ENCODE measurements around the gene ETF1.
"Not testable (repeated sequence)": the region's sequence is repeated elsewhere in the genome, so short reads cannot be mapped to it uniquely, and the experiment has no call there.

The ETF1 gene

DNA sequence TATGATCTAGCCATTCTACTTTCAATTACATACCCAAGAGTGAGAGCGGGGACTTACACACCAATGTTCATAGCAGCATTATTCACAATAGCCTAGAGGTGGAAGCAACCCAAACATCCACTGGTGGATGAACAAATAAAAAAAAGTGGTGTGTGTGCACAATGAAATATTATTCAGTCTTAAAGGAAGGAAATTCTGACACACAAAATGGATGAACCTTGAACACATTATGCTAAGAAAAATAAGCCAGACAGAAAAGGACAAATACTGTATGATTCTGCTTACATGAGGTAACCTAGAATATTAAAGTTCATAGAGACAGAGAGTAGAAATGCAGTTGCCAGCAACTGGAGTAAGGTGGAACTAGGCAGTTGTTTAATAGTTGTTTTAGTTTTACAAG is 22.1 kb downstream of the ETF1 start:
- DNase-seq (ENCODE audit: low read depth) = no peak
- TF ChIP-seq, protein P1, sequence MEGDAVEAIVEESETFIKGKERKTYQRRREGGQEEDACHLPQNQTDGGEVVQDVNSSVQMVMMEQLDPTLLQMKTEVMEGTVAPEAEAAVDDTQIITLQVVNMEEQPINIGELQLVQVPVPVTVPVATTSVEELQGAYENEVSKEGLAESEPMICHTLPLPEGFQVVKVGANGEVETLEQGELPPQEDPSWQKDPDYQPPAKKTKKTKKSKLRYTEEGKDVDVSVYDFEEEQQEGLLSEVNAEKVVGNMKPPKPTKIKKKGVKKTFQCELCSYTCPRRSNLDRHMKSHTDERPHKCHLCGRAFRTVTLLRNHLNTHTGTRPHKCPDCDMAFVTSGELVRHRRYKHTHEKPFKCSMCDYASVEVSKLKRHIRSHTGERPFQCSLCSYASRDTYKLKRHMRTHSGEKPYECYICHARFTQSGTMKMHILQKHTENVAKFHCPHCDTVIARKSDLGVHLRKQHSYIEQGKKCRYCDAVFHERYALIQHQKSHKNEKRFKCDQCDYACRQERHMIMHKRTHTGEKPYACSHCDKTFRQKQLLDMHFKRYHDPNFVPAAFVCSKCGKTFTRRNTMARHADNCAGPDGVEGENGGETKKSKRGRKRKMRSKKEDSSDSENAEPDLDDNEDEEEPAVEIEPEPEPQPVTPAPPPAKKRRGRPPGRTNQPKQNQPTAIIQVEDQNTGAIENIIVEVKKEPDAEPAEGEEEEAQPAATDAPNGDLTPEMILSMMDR (IDR thresholded peaks at IDR 0.05; ENCODE audit: low read length, missing control alignments) = no peak
- no peak overlapping the region for H3K4me3 ChIP-seq (replicated peaks; ENCODE audit: low read depth, low read length)

DNA sequence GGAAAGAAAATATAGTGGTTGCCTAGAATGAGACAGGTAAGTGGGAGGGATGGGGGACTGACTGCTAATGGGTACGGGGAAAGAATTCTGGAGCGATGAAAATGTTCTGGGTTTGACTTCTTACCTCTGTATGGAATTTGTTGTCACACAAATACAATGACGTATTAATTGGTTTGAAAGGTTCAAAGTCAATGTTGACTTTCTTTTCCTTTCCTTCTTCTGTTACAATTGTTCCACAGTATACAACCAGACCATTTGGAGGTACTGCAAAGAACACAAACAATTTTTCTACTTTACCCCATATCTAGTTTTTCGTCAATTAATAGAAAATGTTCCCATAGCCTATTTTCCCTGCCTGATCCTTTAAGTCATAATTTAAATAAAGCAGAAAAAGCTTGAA is 25.6 kb downstream of the ETF1 start:
- TF ChIP-seq, protein P1 (IDR thresholded peaks at IDR 0.05; ENCODE audit: low read length, missing control alignments) = no peak
- H3K4me3 ChIP-seq (replicated peaks; ENCODE audit: low read depth, low read length) = no peak overlapping the region
- DNase-seq (ENCODE audit: low read depth) = no peak

DNA sequence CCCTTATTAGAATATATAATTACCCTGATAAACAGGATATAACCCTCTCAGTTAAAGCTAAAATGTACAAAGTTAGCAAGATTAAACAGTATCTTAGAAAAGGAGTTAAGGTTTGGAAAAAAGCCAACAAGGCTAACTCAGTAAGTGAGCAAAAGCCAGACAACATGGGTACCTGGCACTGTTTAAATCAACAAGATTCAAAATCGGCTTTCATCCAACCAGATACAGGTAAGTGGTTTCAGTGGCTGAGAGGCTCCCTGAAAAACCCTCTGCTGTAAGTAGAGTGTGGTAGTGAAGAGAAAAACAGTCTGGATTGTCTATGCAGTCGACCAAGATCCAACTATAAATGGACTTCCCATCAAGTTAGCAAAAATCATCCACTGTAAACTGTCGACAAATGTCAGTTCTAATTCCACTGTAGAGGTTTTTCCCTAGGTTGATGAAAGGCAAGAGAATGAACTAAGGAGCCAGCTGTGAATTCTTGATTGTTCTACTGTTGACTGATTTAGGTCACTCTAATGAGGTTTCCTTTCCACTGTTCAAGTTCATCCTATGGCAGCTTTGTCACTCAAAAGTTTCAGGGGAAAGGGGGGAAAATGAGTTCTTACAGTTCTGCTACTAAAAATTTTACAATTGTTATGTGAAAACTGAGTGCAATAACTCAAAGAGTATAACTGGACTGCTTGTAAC is 27.3 kb downstream of the ETF1 start:
- no peak for DNase-seq (ENCODE audit: low read depth)
- TF ChIP-seq, protein P1 (IDR thresholded peaks at IDR 0.05; ENCODE audit: low read length, missing control alignments) = no peak
- no peak overlapping the region for H3K4me3 ChIP-seq (replicated peaks; ENCODE audit: low read depth, low read length)

DNA sequence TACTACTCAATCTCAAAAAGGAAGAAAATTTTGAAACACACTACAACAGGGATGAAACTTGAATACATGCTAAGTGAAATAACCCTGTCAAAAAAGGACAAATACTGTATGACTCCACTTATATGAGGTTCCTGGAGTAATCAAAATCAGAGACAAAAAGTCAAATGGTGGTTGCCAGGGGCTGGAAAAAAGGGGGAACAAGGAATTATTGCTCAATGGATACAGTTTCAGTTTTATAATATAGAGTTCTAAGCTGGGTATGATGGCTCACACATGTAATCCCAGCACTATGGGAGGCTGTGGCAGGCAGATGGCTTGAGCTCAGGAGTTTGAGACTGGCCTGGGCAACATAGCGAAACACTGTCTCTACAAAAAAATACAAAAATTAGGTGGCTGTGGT is 29.0 kb downstream of the ETF1 start:
- TF ChIP-seq, protein P1 (IDR thresholded peaks at IDR 0.05; ENCODE audit: low read length, missing control alignments) = no peak

DNA sequence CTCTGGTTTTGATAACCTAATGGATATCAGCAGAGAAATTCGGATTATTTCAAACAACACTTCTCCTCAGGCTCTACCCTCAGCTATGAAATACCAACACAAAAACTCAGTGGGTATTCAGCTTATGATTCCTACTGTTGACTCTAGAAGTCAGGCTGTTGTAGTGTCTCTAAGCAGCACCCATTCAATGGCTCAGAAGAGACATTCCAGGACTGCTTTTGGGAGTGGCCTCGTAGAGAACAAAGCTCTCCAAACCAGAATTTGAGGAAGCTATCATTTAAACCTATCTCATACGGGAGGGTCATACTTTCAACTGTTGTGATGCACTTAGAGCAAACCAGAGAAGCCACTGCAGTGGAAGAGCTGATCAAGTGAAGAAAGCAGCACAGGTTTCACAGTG is 34.1 kb downstream of the ETF1 start:
- H3K4me3 ChIP-seq (replicated peaks; ENCODE audit: low read depth, low read length) = no peak overlapping the region
- DNase-seq (ENCODE audit: low read depth) = no peak
- TF ChIP-seq, protein P1 (IDR thresholded peaks at IDR 0.05; ENCODE audit: low read length, missing control alignments) = no peak

More for the DNA sequence above, 29.0 kb downstream of the ETF1 start:
- DNase-seq (ENCODE audit: low read depth) = no peak
- H3K4me3 ChIP-seq (replicated peaks; ENCODE audit: low read depth, low read length) = no peak overlapping the region

DNA sequence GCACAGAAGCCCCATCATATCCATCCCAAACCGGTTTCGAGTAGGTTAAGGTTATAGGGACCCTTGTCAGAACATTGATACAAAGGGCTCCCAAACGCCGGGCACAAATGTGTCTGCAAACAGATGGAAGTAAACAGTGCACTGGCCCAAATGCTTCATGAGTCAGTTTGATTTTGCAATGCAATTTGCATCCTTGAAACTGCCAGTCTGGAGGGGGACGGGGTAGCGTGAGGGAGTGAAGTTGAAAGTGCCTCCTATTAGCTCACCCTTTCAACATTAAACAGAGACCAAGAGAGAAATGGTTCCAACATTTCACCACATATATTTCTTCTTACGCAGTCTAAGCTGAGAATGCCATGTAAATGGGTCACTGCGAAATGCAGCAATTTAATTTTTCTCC is 35.6 kb downstream of the ETF1 start:
- DNase-seq (ENCODE audit: low read depth) = peak; percentile 70
- H3K4me3 ChIP-seq (replicated peaks; ENCODE audit: low read depth, low read length) = not testable (repeated sequence)

DNA sequence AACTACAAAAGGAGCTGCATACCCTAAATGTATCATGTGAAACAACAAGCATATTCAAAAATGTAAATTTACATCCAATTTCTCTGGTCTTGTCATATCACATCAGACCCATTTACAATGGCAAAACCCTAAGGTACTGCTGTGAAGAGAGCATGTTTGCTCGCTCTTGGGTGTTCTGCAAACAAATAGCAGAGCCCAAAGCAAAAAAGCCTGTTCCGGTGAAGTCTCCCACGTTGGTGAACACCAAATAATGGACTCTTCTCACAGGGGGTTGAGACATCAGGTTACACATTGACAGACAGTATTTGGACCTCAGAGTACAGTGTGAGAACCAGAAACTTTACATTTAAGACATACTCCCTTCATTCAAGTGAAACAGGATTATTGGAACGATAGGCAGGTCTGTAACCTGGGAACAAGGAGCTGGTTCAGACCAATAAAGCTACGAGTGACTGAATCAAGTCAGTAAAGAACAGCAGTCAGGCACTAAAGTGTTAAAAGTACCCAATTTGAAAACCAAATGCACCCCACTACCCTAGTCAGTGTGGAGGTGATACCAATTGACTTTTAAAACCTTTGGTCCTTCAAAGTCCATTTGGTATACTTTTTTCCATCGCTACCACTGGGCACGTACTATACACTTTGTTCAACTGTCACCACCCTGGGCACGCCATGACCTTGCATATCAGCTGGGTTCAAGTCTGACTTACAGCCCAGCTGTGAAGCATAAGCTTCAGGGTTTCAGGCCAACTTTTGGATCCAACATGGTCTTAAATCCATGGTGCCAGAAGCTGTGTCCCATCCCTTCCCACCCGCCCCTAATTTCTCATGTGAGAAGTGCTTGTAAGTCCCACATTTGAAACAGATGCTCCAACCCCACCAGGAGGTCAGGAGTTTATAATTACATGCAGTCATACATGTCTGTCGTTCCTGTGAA is 36.4 kb downstream of the ETF1 start:
- no peak for DNase-seq (ENCODE audit: low read depth)
- no peak overlapping the region for H3K4me3 ChIP-seq (replicated peaks; ENCODE audit: low read depth, low read length)
- TF ChIP-seq, protein P1 (IDR thresholded peaks at IDR 0.05; ENCODE audit: low read length, missing control alignments) = no peak
